Stomach (tissue), 9 donors: ENCODE measurements around the gene MAP3K5. TPM values are rescaled to one million over a fixed set of nuclear protein-coding genes. Genes with fewer than 3 reads are reported as not detected.

Experiments used
- DNase-seq, 2 donors: peaks; one replicate each; pipeline versions ENCODE4 v3.0.0 to v3.0.0-alpha.2; 2013 to 2019
- H3K27ac ChIP-seq, 5 donors: fragments of 200-600 bp in 4 of 5; sonication (generic) in 4 of 5; one replicate each; pipeline ENCODE4 v1.5.1; 2013 to 2019; ENCODE audit warnings: mild to moderate bottlenecking in 1 of 5, moderate library complexity in 1 of 5
- H3K27me3 ChIP-seq, 3 donors: fragments of 200-600 bp; sonication (generic); one replicate each; pipeline ENCODE4 v1.5.1; 2017 to 2019; ENCODE audit warnings: mixed run types in 1 of 3
- H3K36me3 ChIP-seq, 4 donors: fragments of 200-600 bp; sonication (generic); 1 replicate in 3 of 4; 2 replicates in 1 of 4; pipeline ENCODE4 v1.5.1; 2016 to 2019
- H3K4me1 ChIP-seq, 4 donors: fragments of 200-600 bp; sonication (generic); one replicate each; pipeline ENCODE4 v1.5.1; 2016 to 2019
- H3K4me3 ChIP-seq, 4 donors: fragments of 200-600 bp; sonication (generic) in 3 of 4; one replicate each; pipeline ENCODE4 v1.5.1; 2016 to 2019; ENCODE audit warnings: mild to moderate bottlenecking in 1 of 4
- H3K9me3 ChIP-seq, 4 donors: fragments of 200-600 bp; sonication (generic); one replicate each; pipeline ENCODE4 v1.5.1; 2016 to 2019
- EP300 ChIP-seq: sonication (generic); formaldehyde crosslinking; IDR thresholded peaks from one replicate; pipeline ENCODE4 v1.6.1; 2017; ENCODE audit warnings: antibody characterized with exemption
- POLR2A ChIP-seq, 4 donors: fragments of 450-650 bp; IDR thresholded peaks; one replicate each; pipeline ENCODE4 v1.6.1; 2016; ENCODE audit warnings: antibody characterized with exemption in 4 of 4, control low read depth in 2 of 4, mild to moderate bottlenecking in 1 of 4, moderate library complexity in 1 of 4
- POLR2AphosphoS5 ChIP-seq, 3 donors: sonication (generic); formaldehyde crosslinking; IDR thresholded peaks; one replicate each; pipeline ENCODE4 v1.6.1; 2016; ENCODE audit warnings: antibody characterized with exemption in 3 of 3
- WGBS, 5 donors: extraction: QIAGEN DNeasy Blood & Tissue Kit in 3 of 5; methylation state at CpG; one replicate each; pipeline versions ENCODE4 v1.1.5 to v1.1.7; 2013 to 2018; 5-methylcytosine and 5-hydroxymethylcytosine counted together
- intact Hi-C: fragments of 100-400 bp; cut with DNase I; formaldehyde crosslinking; loops from one replicate; pipeline ENCODE4 v1.15.1; 2023; ENCODE audit warnings: low total_unique reads
- polyA plus RNA-seq, 3 donors: library from polyadenylated mRNA; stranded (reverse); fragments of 200-250 nt; gene quantifications; one replicate each; pipeline ENCODE4 v1.2.3, GENCODE V29; 2013
- total RNA-seq, 5 donors: library from RNA; depleted of rRNA; stranded (reverse); fragments of >200 nt; gene quantifications; one replicate each; pipeline versions ENCODE4 v1.1.0 to v1.2.3, GENCODE V29; 2014 to 2016
- TF ChIP-seq, protein P1 (sequence below), 7 experiments: fragments of 450-650 bp in 4 of 7; fragments of 200-600 bp in 3 of 7; sonication (generic) in 3 of 7; IDR thresholded peaks; one replicate each; pipeline ENCODE4 v1.5.1; 2016 to 2019; ENCODE audit warnings: antibody characterized with exemption in 7 of 7, control low read depth in 2 of 7, mild to moderate bottlenecking in 1 of 7
- donor health status: healthy with polysubstance abuse.
- donor health status: Bipolar disorder and iron deficiency.
- donor health status: healthy.

The MAP3K5 gene
- total and polyA plus RNA-seq, 8 donors, result 4.9 to 40.3 (median 23.6) TPM

DNA sequence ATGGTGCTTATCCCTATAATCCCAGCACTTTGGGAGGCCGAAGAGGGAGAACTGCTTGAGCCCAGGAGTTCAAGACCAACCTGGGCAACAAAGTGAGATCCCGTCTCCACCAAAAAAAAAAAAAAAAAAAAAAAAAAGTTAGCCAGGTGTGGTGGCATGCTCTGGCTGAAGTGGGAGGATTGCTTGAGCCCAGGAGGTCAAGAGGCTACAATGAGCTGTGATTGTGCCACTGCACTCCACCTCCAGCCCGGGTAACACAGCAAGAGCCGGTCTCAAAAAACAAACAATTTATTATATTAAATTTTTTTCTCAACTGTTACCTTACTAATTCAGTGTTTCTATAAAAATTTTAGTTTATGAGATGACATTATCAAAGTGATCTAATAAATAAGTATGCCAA lies 156.7 kb downstream of the MAP3K5 start:
- no peak overlapping the region for H3K4me3 ChIP-seq
- H3K27ac ChIP-seq, result no peak overlapping the region
- H3K27me3 ChIP-seq, result no peaks in the 10 kb centered on the region
- H3K9me3 ChIP-seq, result no peaks in the 10 kb centered on the region
- no peak for TF ChIP-seq POLR2A (IDR thresholded peaks at IDR 0.05)
- TF ChIP-seq, protein P1, sequence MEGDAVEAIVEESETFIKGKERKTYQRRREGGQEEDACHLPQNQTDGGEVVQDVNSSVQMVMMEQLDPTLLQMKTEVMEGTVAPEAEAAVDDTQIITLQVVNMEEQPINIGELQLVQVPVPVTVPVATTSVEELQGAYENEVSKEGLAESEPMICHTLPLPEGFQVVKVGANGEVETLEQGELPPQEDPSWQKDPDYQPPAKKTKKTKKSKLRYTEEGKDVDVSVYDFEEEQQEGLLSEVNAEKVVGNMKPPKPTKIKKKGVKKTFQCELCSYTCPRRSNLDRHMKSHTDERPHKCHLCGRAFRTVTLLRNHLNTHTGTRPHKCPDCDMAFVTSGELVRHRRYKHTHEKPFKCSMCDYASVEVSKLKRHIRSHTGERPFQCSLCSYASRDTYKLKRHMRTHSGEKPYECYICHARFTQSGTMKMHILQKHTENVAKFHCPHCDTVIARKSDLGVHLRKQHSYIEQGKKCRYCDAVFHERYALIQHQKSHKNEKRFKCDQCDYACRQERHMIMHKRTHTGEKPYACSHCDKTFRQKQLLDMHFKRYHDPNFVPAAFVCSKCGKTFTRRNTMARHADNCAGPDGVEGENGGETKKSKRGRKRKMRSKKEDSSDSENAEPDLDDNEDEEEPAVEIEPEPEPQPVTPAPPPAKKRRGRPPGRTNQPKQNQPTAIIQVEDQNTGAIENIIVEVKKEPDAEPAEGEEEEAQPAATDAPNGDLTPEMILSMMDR (IDR thresholded peaks at IDR 0.05), result no peak
- intact Hi-C loops, result no loop called here
- no peak for DNase-seq
- no peaks in the 10 kb centered on the region for H3K4me1 ChIP-seq
- WGBS, 5 donors, result 85 to 96% (median 88%) methylated on average over 4 of the region's 4 CpGs
- H3K36me3 ChIP-seq, result peaks cover 21 to 74% (median 66%) of the 10 kb centered on the region in 4 donors

DNA sequence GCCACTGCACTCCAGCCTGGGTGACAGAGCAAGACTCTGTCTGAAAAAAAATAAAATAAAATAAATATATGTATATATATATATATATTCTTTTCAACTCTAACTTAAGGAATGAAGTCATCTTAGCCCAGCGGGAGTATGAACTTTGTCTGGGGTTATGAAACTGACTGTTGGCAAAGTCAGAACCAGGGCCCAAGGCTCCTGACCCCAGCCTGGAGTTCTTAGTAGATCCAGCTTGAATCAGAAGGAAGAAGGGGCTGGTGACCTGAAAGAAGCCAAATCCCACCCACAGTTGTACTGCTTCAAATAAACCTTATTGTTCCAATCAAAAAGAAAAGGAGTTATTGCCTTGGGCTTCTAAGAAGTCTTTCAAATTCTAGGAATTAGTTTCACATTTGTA lies 158.9 kb downstream of the MAP3K5 start:
- H3K4me1 ChIP-seq, result no peaks in the 10 kb centered on the region
- 83 to 95% (median 87%) methylated on average over 1 of the region's 1 CpG for WGBS, 5 donors
- H3K4me3 ChIP-seq, result no peak overlapping the region
- peaks cover 21 to 82% (median 74%) of the 10 kb centered on the region in 4 donors for H3K36me3 ChIP-seq
- TF ChIP-seq EP300 (no peak), POLR2A (IDR thresholded peaks at IDR 0.05) (no peak), POLR2AphosphoS5 (IDR thresholded peaks at IDR 0.05) (no peak)
- TF ChIP-seq, protein P1 (IDR thresholded peaks at IDR 0.05), result no peak
- no peaks in the 10 kb centered on the region for H3K27me3 ChIP-seq
- intact Hi-C loops, result no loop called here
- no peak overlapping the region for H3K27ac ChIP-seq
- DNase-seq, result no peak
- no peaks in the 10 kb centered on the region for H3K9me3 ChIP-seq

DNA sequence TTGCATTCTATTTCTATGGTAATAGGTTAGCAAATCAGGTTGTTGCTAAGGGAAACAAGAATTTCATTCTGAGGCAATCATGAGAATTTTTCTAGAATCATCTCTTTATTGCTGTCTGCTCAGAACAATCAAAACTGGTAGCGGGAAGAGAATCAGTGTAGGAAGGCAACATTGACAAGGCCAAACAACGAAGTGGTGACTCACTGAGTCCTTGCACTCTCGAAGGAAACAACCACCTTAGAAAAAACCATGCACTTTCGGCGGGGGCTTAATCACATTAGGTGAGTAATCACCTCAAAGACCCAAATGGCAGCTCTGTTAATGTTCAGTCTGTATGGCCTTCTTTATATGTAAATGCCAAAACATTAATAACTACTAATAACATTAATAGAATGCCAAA lies 163.3 kb downstream of the MAP3K5 start:
- no peak overlapping the region for H3K4me3 ChIP-seq
- TF ChIP-seq EP300 (no peak), POLR2AphosphoS5 (IDR thresholded peaks at IDR 0.05) (no peak), POLR2A (IDR thresholded peaks at IDR 0.05) (no peak)
- TF ChIP-seq, protein P1 (IDR thresholded peaks at IDR 0.05), result no peak
- intact Hi-C loops, result no loop called here
- 86 to 90% (median 90%) methylated on average over 5 of the region's 5 CpGs for WGBS, 5 donors
- H3K36me3 ChIP-seq, result peaks cover 0 to 58% (median 38%) of the 10 kb centered on the region in 4 donors
- H3K27me3 ChIP-seq, result no peaks in the 10 kb centered on the region
- H3K4me1 ChIP-seq, result peaks cover 0 to 8% (median 3%) of the 10 kb centered on the region in 4 donors
- H3K27ac ChIP-seq, result no peak overlapping the region
- no peak for DNase-seq
- H3K9me3 ChIP-seq, result no peaks in the 10 kb centered on the region

DNA sequence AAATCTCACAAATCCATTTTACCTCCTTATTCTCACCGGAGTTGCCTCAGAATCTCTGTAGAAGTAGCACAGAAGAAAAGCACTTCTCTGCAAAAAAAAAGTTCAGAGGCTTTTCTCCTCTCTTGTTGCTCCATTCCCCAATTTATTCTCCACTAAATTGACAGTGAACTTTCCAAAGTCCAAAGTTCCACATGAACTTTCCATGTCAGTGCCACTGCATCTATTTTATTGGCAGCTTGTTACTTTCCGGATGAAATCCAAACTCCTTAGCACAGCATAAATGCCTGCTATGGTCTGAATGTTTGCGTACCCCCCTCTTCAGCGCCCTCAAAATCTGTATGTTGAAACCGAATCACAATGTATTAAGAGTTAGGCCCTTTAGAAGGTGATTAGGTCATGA lies 165.1 kb downstream of the MAP3K5 start:
- Histone ChIP-seq H3K36me3 (peaks cover 0 to 55% (median 35%) of the 10 kb centered on the region in 4 donors), H3K4me1 (peaks cover 0 to 8% (median 3%) of the 10 kb centered on the region in 4 donors), H3K4me3 (no peak overlapping the region), H3K27me3 (no peaks in the 10 kb centered on the region), H3K9me3 (no peaks in the 10 kb centered on the region), H3K27ac (no peak overlapping the region)
- TF ChIP-seq POLR2AphosphoS5 (IDR thresholded peaks at IDR 0.05) (no peak), POLR2A (IDR thresholded peaks at IDR 0.05) (no peak), EP300 (no peak)
- TF ChIP-seq, protein P1 (IDR thresholded peaks at IDR 0.05), result no peak
- intact Hi-C loops, result no loop called here
- no peak for DNase-seq
- WGBS, 5 donors, result 84 to 91% (median 88%) methylated on average over 5 of the region's 5 CpGs
